Smooth muscle cell of the umbilical artery (primary cell): Measurements from ENCODE around the gene TAC4. TPM values are rescaled to one million over a fixed set of nuclear protein-coding genes. Genes with fewer than 3 reads are reported as not detected.

Experiments used
- total RNA-seq: library from RNA; depleted of rRNA; stranded (reverse); fragments of >200 nt; gene quantifications from 2 replicates; pipeline ENCODE4 v1.2.3, GENCODE V29; 2014

Gene TAC4
- not detected in 2 replicates for total RNA-seq

GRCh38 chr17:49848019-49848473 is at the start of gene TAC4:
TSS of gene TAC4 (minus strand) at chr17:49848069. CDS start at chr17:49848017, 52 bp downstream.

GRCh38 chr17:49788478-49789242 is 59.2 kb downstream of the TAC4 start, which contains the start of gene KAT7:
TSS of gene KAT7 (plus strand) at chr17:49788681. CDS start at chr17:49788835, 154 bp downstream.

Other genes with a start within 250 kb of the TAC4 start
- 62.5 and 63.0 TPM in 2 replicates for gene SPOP, start 170.0 kb downstream of the TAC4 start, total RNA-seq
- 39.1 and 60.9 TPM in 2 replicates for gene SLC35B1, start 140.1 kb downstream of the TAC4 start, total RNA-seq
- 3.9 and 4.0 TPM in 2 replicates for gene FAM117A, start 83.9 kb downstream of the TAC4 start, total RNA-seq
- 19.9 and 37.0 TPM in 2 replicates for gene KAT7, start 59.4 kb downstream of the TAC4 start, total RNA-seq
- gene DLX4, start 121.1 kb upstream of the TAC4 start, total RNA-seq: not detected in 2 replicates
- gene DLX3, start 147.2 kb upstream of the TAC4 start, total RNA-seq: not detected in 2 replicates
- 114 and 588 TPM in 2 replicates for gene ITGA3, start 208.0 kb upstream of the TAC4 start, total RNA-seq
- 13.1 and 16.1 TPM in 2 replicates for gene PDK2, start 247.3 kb upstream of the TAC4 start, total RNA-seq